ENCODE results near the gene DIPK1B.

GRCh38 chr9:136690806-136691261 lies 21.5 kb upstream of the DIPK1B start:
- TF ChIP-seq, protein P1, sequence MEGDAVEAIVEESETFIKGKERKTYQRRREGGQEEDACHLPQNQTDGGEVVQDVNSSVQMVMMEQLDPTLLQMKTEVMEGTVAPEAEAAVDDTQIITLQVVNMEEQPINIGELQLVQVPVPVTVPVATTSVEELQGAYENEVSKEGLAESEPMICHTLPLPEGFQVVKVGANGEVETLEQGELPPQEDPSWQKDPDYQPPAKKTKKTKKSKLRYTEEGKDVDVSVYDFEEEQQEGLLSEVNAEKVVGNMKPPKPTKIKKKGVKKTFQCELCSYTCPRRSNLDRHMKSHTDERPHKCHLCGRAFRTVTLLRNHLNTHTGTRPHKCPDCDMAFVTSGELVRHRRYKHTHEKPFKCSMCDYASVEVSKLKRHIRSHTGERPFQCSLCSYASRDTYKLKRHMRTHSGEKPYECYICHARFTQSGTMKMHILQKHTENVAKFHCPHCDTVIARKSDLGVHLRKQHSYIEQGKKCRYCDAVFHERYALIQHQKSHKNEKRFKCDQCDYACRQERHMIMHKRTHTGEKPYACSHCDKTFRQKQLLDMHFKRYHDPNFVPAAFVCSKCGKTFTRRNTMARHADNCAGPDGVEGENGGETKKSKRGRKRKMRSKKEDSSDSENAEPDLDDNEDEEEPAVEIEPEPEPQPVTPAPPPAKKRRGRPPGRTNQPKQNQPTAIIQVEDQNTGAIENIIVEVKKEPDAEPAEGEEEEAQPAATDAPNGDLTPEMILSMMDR (IDR thresholded peaks at IDR 0.05; ENCODE audit: extremely low read depth in 1 of 2, insufficient read depth in 1 of 2, low read depth in 1 of 2, low read length in 2 of 2) = no peak
- TF ChIP-seq EZH2 (IDR thresholded peaks at IDR 0.05; ENCODE audit: borderline replicate concordance, low read depth, low read length, severe bottlenecking) = no peak
- no peak for TF ChIP-seq POLR2AphosphoS5 (IDR thresholded peaks at IDR 0.05; ENCODE audit: insufficient read depth, low read depth, low read length)
- TF ChIP-seq POLR2A (IDR thresholded peaks at IDR 0.05; ENCODE audit: low read depth, low read length) = no peak
- TF ChIP-seq JUN (IDR thresholded peaks at IDR 0.05; ENCODE audit: borderline replicate concordance, insufficient read depth, insufficient read length, low read depth) = no peak
- no peak for TF ChIP-seq MAX (IDR thresholded peaks at IDR 0.05; ENCODE audit: insufficient read depth, insufficient read length)
